ENCODE measurements around the gene UBALD2. TPM values are rescaled to one million over a fixed set of nuclear protein-coding genes. Genes with fewer than 3 reads are reported as not detected.

Gene UBALD2
- 76.2 to 129 TPM (median 117 TPM) in 5 replicates for total RNA-seq (2022; extraction: Qiagen RNA extraction)

DNA sequence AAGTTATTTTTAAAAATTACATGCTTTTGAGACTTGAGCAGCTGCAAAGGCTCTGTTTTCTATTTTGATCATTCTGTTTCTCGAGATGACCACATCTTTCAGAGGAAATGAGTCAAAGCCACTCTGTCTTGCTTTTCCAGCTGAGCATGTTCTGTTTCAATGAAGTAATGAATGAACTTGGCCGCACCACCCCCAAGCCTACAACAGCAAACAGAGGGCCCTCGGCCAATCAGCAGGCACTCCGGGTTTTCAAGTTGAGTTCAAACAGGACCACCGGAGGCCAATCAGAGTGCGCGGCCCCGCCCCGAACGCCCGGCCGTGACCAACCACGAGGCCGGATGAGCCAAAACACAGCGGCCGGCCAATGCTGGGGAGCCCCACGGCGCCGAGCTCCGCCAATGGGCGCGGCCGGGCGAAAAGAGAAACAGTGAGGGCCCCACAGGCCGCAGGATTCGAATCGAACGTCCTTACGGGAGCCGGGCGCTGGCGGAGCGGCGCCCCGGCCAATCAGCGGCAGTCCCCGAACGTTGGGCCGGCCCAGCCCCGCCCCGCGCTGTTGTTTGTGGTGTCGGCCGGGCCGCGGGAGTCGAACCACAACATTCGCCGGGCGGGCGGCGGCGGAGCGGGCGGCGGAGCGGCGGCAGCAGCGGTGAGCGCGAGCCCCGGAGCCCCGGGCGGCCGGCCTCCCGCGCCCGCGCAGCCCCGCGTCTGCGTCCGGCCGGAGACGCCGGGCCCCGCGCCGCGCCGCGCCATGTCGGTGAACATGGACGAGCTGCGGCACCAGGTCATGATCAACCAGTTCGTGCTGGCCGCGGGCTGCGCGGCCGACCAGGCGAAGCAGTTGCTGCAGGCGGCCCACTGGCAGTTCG lies at the start of gene UBALD2:
Gene UBALD2, plus strand, starts transcription at position 594 of the 869 bp plus-strand sequence. Its CDS starts 158 bp downstream, at position 752.

DNA sequence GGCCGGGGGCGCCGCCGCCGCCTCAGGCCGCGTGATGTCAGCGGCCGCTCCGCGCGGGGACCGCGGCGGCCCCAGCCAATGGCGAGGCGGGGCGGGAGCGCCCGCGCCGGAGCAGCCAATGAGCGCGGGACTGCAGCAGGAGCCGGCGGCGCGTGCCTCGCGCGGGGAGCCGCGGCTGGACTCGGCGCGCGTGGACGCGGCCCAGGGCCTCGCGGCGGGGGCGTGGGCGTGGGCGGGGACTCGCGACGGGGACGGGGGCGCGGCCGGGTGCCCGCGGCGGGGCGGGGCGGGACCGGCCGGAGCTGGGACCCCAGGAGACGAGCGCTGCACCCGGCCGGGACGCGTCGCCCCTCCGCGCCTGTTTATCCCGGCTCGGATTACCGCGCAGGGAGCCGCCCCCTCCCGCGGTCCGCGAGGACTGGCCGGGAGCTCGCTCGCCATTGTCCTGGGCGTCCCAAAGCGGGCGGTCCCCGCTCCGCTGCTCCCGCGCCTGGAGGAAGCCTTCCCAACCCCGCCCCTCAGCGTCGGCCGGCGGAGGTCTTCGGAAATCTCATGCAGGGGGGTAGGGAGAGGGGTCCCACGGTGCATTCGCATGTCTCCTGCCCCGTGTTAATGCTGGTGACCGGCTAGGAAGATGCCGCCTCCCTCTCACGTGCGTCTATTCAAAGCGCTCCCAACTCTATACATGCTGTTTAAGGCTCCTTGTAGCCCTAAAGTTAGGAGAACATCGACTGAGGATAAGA lies 24.5 kb upstream of the UBALD2 start, which contains the start of gene RNF157:
Gene RNF157, minus strand, starts transcription at position 33 of the 743 bp plus-strand sequence. CDS start 253 bp downstream, outside the sequence.

DNA sequence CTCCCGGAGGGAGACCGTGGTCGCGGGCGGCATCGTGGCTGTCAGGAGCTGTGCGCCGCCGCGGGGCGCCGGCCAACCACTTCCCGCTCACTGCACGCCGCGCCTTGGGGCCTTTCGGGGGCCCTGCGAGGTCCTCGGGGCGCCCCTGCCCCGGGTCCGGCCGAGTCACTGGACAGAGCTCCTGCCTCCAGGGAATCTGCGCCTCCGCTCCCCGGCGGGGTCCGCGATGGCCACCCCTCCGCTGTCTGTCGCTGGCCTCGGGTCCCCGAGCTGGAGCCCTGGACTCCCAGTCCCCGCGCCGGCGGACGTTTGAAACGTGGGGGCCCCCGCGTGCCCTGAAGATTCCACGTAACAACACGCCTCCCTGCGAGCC lies 42.8 kb downstream of the UBALD2 start, which contains the start of gene QRICH2:
Gene QRICH2, minus strand, starts transcription at position 311 of the 373 bp plus-strand sequence. Its CDS starts 278 bp downstream, at position 33.

Other genes with a start within 250 kb of the UBALD2 start
- 15.7 to 21.0 TPM (median 16.7 TPM) in 5 replicates for gene EVPL, start 238.0 kb upstream of the UBALD2 start, total RNA-seq (2022; extraction: Qiagen RNA extraction)
- gene SRP68, start 192.8 kb upstream of the UBALD2 start, total RNA-seq (2022; extraction: Qiagen RNA extraction): 76.1 to 80.1 TPM (median 78.6 TPM) in 5 replicates
- 0.54 to 2.1 TPM (median 1.8 TPM) in 5 replicates for gene GALR2, start 190.6 kb upstream of the UBALD2 start, total RNA-seq (2022; extraction: Qiagen RNA extraction)
- gene ZACN, start 186.2 kb upstream of the UBALD2 start, total RNA-seq (2022; extraction: Qiagen RNA extraction): 0.10 to 0.36 TPM (median 0.22 TPM) in 5 replicates
- 53.7 to 67.5 TPM (median 64.7 TPM) in 5 replicates for gene EXOC7, start 161.6 kb upstream of the UBALD2 start, total RNA-seq (2022; extraction: Qiagen RNA extraction)
- gene FOXJ1, start 124.1 kb upstream of the UBALD2 start, total RNA-seq (2022; extraction: Qiagen RNA extraction): 0.41 to 0.80 TPM (median 0.70 TPM) in 5 replicates
- gene RNF157, start 24.9 kb upstream of the UBALD2 start, total RNA-seq (2022; extraction: Qiagen RNA extraction): 6.4 to 9.5 TPM (median 7.3 TPM) in 5 replicates
- 0.45 to 1.5 TPM (median 1.2 TPM) in 5 replicates for gene QRICH2, start 42.9 kb downstream of the UBALD2 start, total RNA-seq (2022; extraction: Qiagen RNA extraction)
- gene PRPSAP1, start 88.6 kb downstream of the UBALD2 start, total RNA-seq (2022; extraction: Qiagen RNA extraction): 51.1 to 64.4 TPM (median 58.5 TPM) in 5 replicates
- gene SPHK1, start 119.3 kb downstream of the UBALD2 start, total RNA-seq (2022; extraction: Qiagen RNA extraction): 35.7 to 54.0 TPM (median 44.8 TPM) in 5 replicates
- gene UBE2O, start 187.8 kb downstream of the UBALD2 start, total RNA-seq (2022; extraction: Qiagen RNA extraction): 23.1 to 32.6 TPM (median 29.5 TPM) in 5 replicates
- 0.20 to 0.81 TPM (median 0.64 TPM) in 4 of 5 replicates, not detected in the other for gene AANAT, start 202.3 kb downstream of the UBALD2 start, total RNA-seq (2022; extraction: Qiagen RNA extraction)
- gene RHBDF2, start 236.1 kb downstream of the UBALD2 start, total RNA-seq (2022; extraction: Qiagen RNA extraction): 45.2 to 69.1 TPM (median 63.0 TPM) in 5 replicates